ENCODE data around the gene TMEM80.

Gene TMEM80

GRCh38 chr11:699116-699508, 3.5 kb downstream of the TMEM80 start:
- no peak for DNase-seq (ENCODE audit: low read depth, low spot score)

GRCh38 chr11:699753-700152, 4.1 kb downstream of the TMEM80 start:
- DNase-seq (ENCODE audit: low read depth, low spot score) = no peak

GRCh38 chr11:701741-702461, 6.3 kb downstream of the TMEM80 start:
- no peak for DNase-seq (ENCODE audit: low read depth, low spot score)

GRCh38 chr11:702462-703461, 7.1 kb downstream of the TMEM80 start:
- DNase-seq (ENCODE audit: low read depth, low spot score) = no peak

GRCh38 chr11:703506-703905, 7.9 kb downstream of the TMEM80 start:
- DNase-seq (ENCODE audit: low read depth, low spot score) = no peak

GRCh38 chr11:704228-704674, 8.6 kb downstream of the TMEM80 start:
- no peak for DNase-seq (ENCODE audit: low read depth, low spot score)

GRCh38 chr11:704781-705645, 9.4 kb downstream of the TMEM80 start:
- DNase-seq (ENCODE audit: low read depth, low spot score) = no peak

GRCh38 chr11:705646-706438, 10.2 kb downstream of the TMEM80 start, which contains the start of gene EPS8L2:
Gene EPS8L2, plus strand, starts transcription at chr11:706231. Its CDS starts 3,177 bp downstream, at chr11:709408.
- DNase-seq (ENCODE audit: low read depth, low spot score) = no peak

GRCh38 chr11:706439-706956, 10.9 kb downstream of the TMEM80 start:
- no peak for DNase-seq (ENCODE audit: low read depth, low spot score)

- DNase-seq (ENCODE audit: low read depth, low spot score) = no peak
These were observed 11.6 kb downstream of the TMEM80 start for GRCh38 chr11:706957-707816.

- DNase-seq (ENCODE audit: low read depth, low spot score) = no peak
These were observed 12.3 kb downstream of the TMEM80 start for GRCh38 chr11:707817-708420.

GRCh38 chr11:708511-708910, 12.9 kb downstream of the TMEM80 start:
- DNase-seq (ENCODE audit: low read depth, low spot score) = no peak

GRCh38 chr11:709109-709997, 13.7 kb downstream of the TMEM80 start:
- DNase-seq (ENCODE audit: low read depth, low spot score) = no peak

GRCh38 chr11:714436-714835, 18.8 kb downstream of the TMEM80 start:
- no peak for DNase-seq (ENCODE audit: low read depth, low spot score)

GRCh38 chr11:719214-720016, 23.8 kb downstream of the TMEM80 start:
- DNase-seq (ENCODE audit: low read depth, low spot score) = no peak

- no peak for DNase-seq (ENCODE audit: low read depth, low spot score)
These were observed 24.5 kb downstream of the TMEM80 start for GRCh38 chr11:720017-720641.

All from iPS DF 19.7 (cell line).